TTC549 (cell line): ENCODE measurements around the gene KRABD2.
"Not testable (repeated sequence)": the region's sequence is repeated elsewhere in the genome, so short reads cannot be mapped to it uniquely, and the experiment has no call there.

Experiments
- FAIRE-seq: peaks from 2 replicates; lab custom pipeline; 2012; peaks lifted over from hg19 to GRCh38; lab: Jason Lieb, UNC

The KRABD2 gene

GRCh38 chr17:8392674-8393469 lies 16.4 kb upstream of the KRABD2 start:
- no peak for FAIRE-seq

- no peak for FAIRE-seq
These were observed 15.8 kb upstream of the KRABD2 start for GRCh38 chr17:8392274-8392673.

- no peak for FAIRE-seq
These were observed 15.2 kb upstream of the KRABD2 start for GRCh38 chr17:8391711-8392110.

GRCh38 chr17:8387914-8388651 lies 11.6 kb upstream of the KRABD2 start:
- no peak for FAIRE-seq

- FAIRE-seq: no peak
These were observed 10.3 kb upstream of the KRABD2 start for GRCh38 chr17:8386841-8387240.

GRCh38 chr17:8384801-8385378 lies 8.4 kb upstream of the KRABD2 start:
- no peak for FAIRE-seq

- peak; percentile 78 for FAIRE-seq
These were observed 6.8 kb upstream of the KRABD2 start, which contains the start of gene RPL26 for GRCh38 chr17:8383143-8383822. Gene RPL26 (minus strand): TSS chr17:8383193. CDS start chr17:8382310, 883 bp downstream.

GRCh38 chr17:8382880-8383142 lies 6.3 kb upstream of the KRABD2 start:
- no peak for FAIRE-seq

- FAIRE-seq: no peak
These were observed 5.8 kb upstream of the KRABD2 start for GRCh38 chr17:8382052-8382879.

GRCh38 chr17:8380049-8380448 lies 3.5 kb upstream of the KRABD2 start:
- no peak for FAIRE-seq

- FAIRE-seq: not testable (repeated sequence)
These were observed 1.6 kb upstream of the KRABD2 start for GRCh38 chr17:8378117-8378516.

- no peak for FAIRE-seq
These were observed 918 bp upstream of the KRABD2 start for GRCh38 chr17:8377422-8377821.

GRCh38 chr17:8375738-8376259 lies 705 bp downstream of the KRABD2 start:
- no peak for FAIRE-seq

- not testable (repeated sequence) for FAIRE-seq
These were observed 2.6 kb downstream of the KRABD2 start for GRCh38 chr17:8373856-8374255.

GRCh38 chr17:8372422-8372821 lies 4.1 kb downstream of the KRABD2 start:
- FAIRE-seq: no peak

GRCh38 chr17:8371786-8372185 lies 4.7 kb downstream of the KRABD2 start:
- no peak for FAIRE-seq

- no peak for FAIRE-seq
These were observed 6.6 kb downstream of the KRABD2 start for GRCh38 chr17:8369944-8370343.

- no peak for FAIRE-seq
These were observed 8.3 kb downstream of the KRABD2 start for GRCh38 chr17:8368193-8368592.

- no peak for FAIRE-seq
These were observed 10.3 kb downstream of the KRABD2 start for GRCh38 chr17:8366231-8366630.

- no peak for FAIRE-seq
These were observed 11.4 kb downstream of the KRABD2 start for GRCh38 chr17:8365143-8365542.

- FAIRE-seq: no peak
These were observed 13.7 kb downstream of the KRABD2 start for GRCh38 chr17:8362651-8363332.
